Keratinocyte (primary cell): ENCODE results near the gene TCP11L2. TPM values are rescaled to one million over a fixed set of nuclear protein-coding genes. Genes with fewer than 3 reads are reported as not detected.

Experiments used
- DNase-seq: peaks from one replicate; pipeline ENCODE4 v3.0.0-alpha.2; 2011; ENCODE audit warnings: low read depth, missing footprints, low spot score
- FAIRE-seq: peaks from 2 replicates; lab custom pipeline; 2011; peaks lifted over from hg19 to GRCh38; lab: Jason Lieb, UNC
- H2AFZ ChIP-seq: 2 replicates; pipeline ENCODE4 v1.6.0; 2012; ENCODE audit warnings: low read length, control low read depth, inconsistent platforms; ENCODE audit not compliant: control insufficient read depth
- H3K27ac ChIP-seq: 2 replicates; pipeline ENCODE4 v1.5.1; 2011; ENCODE audit warnings: low read length; ENCODE audit not compliant: control insufficient read depth, insufficient read depth
- H3K27me3 ChIP-seq: 3 replicates; pipeline ENCODE4 v1.6.0; 2011; ENCODE audit warnings: low read length; ENCODE audit not compliant: control insufficient read depth, insufficient read depth; ENCODE audit errors: extremely low read depth
- H3K36me3 ChIP-seq, 2 experiments: 2 replicates in 1 of 2; 3 replicates in 1 of 2; pipeline ENCODE4 v1.5.1; 2011; ENCODE audit warnings: low read length in 2 of 2, mild to moderate bottlenecking in 1 of 2; ENCODE audit not compliant: control insufficient read depth in 2 of 2, insufficient read depth in 2 of 2; ENCODE audit errors: extremely low read depth in 1 of 2
- H3K4me1 ChIP-seq: 3 replicates; pipeline ENCODE4 v1.5.1; 2011; ENCODE audit warnings: low read length; ENCODE audit not compliant: control insufficient read depth, insufficient read depth; ENCODE audit errors: extremely low read depth
- H3K4me2 ChIP-seq: 3 replicates; pipeline ENCODE4 v1.6.0; 2011; ENCODE audit warnings: low read depth, low read length; ENCODE audit not compliant: control insufficient read depth, insufficient read depth; ENCODE audit errors: extremely low read depth
- H3K4me3 ChIP-seq, 3 experiments: fragments of 200-600 bp in 1 of 3; sonication (generic) in 1 of 3; 2 replicates in 2 of 3; 3 replicates in 1 of 3; pipeline ENCODE4 v1.5.1; 2011 to 2016; ENCODE audit warnings: low read length in 3 of 3, mild to moderate bottlenecking in 3 of 3, control low read depth in 2 of 3, inconsistent platforms in 1 of 3, low read depth in 1 of 3, mixed read lengths in 1 of 3, mixed run types in 1 of 3, moderate library complexity in 1 of 3; ENCODE audit not compliant: control insufficient read depth in 2 of 3, insufficient read depth in 2 of 3; ENCODE audit errors: extremely low read depth in 1 of 3
- H3K79me2 ChIP-seq: 2 replicates; pipeline ENCODE4 v1.6.0; 2012; ENCODE audit warnings: low read length; ENCODE audit not compliant: control insufficient read depth, insufficient read depth
- H3K9ac ChIP-seq: 3 replicates; pipeline ENCODE4 v1.6.0; 2011; ENCODE audit warnings: low read length; ENCODE audit not compliant: control insufficient read depth, insufficient read depth; ENCODE audit errors: extremely low read depth
- H3K9me1 ChIP-seq: 3 replicates; pipeline ENCODE4 v1.6.0; 2011; ENCODE audit warnings: low read length; ENCODE audit not compliant: control insufficient read depth, insufficient read depth; ENCODE audit errors: extremely low read depth
- H3K9me3 ChIP-seq: 2 replicates; pipeline ENCODE4 v1.5.1; 2012; ENCODE audit warnings: low read depth, low read length; ENCODE audit not compliant: control insufficient read depth
- H4K20me1 ChIP-seq: 3 replicates; pipeline ENCODE4 v1.6.0; 2011; ENCODE audit warnings: low read length; ENCODE audit not compliant: control insufficient read depth, insufficient read depth; ENCODE audit errors: extremely low read depth
- CTCF ChIP-seq, 3 experiments: IDR thresholded peaks in 1 of 3; conservative IDR thresholded peaks in 1 of 3; optimal IDR thresholded peaks in 1 of 3; 2 replicates in 2 of 3; 3 replicates in 1 of 3; pipeline versions ENCODE3 to v1.5.1; 2011; ENCODE audit warnings: low read length in 3 of 3, mild to moderate bottlenecking in 3 of 3, moderate library complexity in 2 of 3, control low read depth in 1 of 3, inconsistent platforms in 1 of 3; ENCODE audit not compliant: insufficient read depth in 2 of 3; ENCODE audit errors: extremely low read depth in 1 of 3
- EZH2 ChIP-seq: IDR thresholded peaks from one replicate; pipeline ENCODE4 v1.6.1; 2012; ENCODE audit warnings: inconsistent platforms, mild to moderate bottlenecking, low read length, moderate library complexity
- dilution Hi-C: fragments of 300-500 bp; cut with MboI; formaldehyde crosslinking; loops from one replicate; pipeline ENCODE4 v1.7.0; 2020; ENCODE audit warnings: low sequenced_read_pairs; ENCODE audit not compliant: extremely low pct_ligation_motif_present
- polyA plus RNA-seq, 5 experiments: library from polyadenylated mRNA; depleted of rRNA in 3 of 5; stranded (reverse) in 3 of 5; stranded (forward) in 1 of 5; unstranded in 1 of 5; fragments of >200 nt; gene quantifications; 1 replicate in 1 of 5; 2 replicates in 3 of 5; 3 replicates in 1 of 5; pipeline versions ENCODE4 v1.2.1 to v1.2.3, GENCODE V29; 2011 to 2012; ENCODE audit warnings: missing spikeins in 2 of 5, low read depth in 1 of 5, low replicate concordance in 1 of 5

TCP11L2 gene
- polyA plus RNA-seq, 1 donor (not counting 4 experiments of a cell fraction or from before 2014, with no cell fraction given): 6.1 TPM

GRCh38 chr12:106327309-106327869, 24.9 kb downstream of the TCP11L2 start:
- Histone ChIP-seq H3K27me3 (no peaks in the 10 kb centered on the region), H3K9me3 (no peaks in the 10 kb centered on the region), H3K4me2 (no peak overlapping the region), H3K36me3 (peaks cover 0 to 11% of the 10 kb centered on the region in 2 experiments), H3K9ac (no peak overlapping the region), H3K79me2 (no peaks in the 10 kb centered on the region), H3K27ac (no peak overlapping the region), H3K4me3 (no peak overlapping the region), H3K4me1 (no peaks in the 10 kb centered on the region), H2AFZ (no peak overlapping the region), H3K9me1 (no peaks in the 10 kb centered on the region), H4K20me1 (no peaks in the 10 kb centered on the region)
- no peak for FAIRE-seq
- no peak for TF ChIP-seq EZH2
- TF ChIP-seq CTCF (optimal IDR thresholded peaks at IDR 0.05 in 1 of 3, IDR thresholded peaks at IDR 0.05 in 1 of 3, conservative IDR thresholded peaks at IDR 0.05 in 1 of 3; ENCODE audit: extremely low read depth in 1 of 3, insufficient read depth in 2 of 3, low read length in 3 of 3): no peak
- DNase-seq: no peak
- dilution Hi-C loops: no loop called here

GRCh38 chr12:106328735-106329134, 26.2 kb downstream of the TCP11L2 start:
- no peak for FAIRE-seq
- H3K27ac ChIP-seq: no peak overlapping the region
- no peak overlapping the region for H2AFZ ChIP-seq

More at GRCh38 chr12:106328735-106329134, 26.2 kb downstream of the TCP11L2 start:
- H3K27me3 ChIP-seq: no peaks in the 10 kb centered on the region
- H3K36me3 ChIP-seq: peaks cover 0 to 9% of the 10 kb centered on the region in 2 experiments
- H3K4me2 ChIP-seq: no peak overlapping the region
- no peaks in the 10 kb centered on the region for H3K9me3 ChIP-seq
- H3K4me1 ChIP-seq: no peaks in the 10 kb centered on the region
- no peak overlapping the region for H3K4me3 ChIP-seq
- no peak for DNase-seq
- no peak overlapping the region for H3K9ac ChIP-seq
- H3K79me2 ChIP-seq: no peaks in the 10 kb centered on the region
- TF ChIP-seq CTCF (optimal IDR thresholded peaks at IDR 0.05 in 1 of 3, IDR thresholded peaks at IDR 0.05 in 1 of 3, conservative IDR thresholded peaks at IDR 0.05 in 1 of 3; ENCODE audit: extremely low read depth in 1 of 3, insufficient read depth in 2 of 3, low read length in 3 of 3) (no peak), EZH2 (no peak)
- no peaks in the 10 kb centered on the region for H3K9me1 ChIP-seq
- dilution Hi-C loops: no loop called here
- H4K20me1 ChIP-seq: no peaks in the 10 kb centered on the region
